ENCODE results near the gene SLC17A4. TPM values are rescaled to one million over a fixed set of nuclear protein-coding genes. Genes with fewer than 3 reads are reported as not detected.

SLC17A4 gene
- total RNA-seq, 1 donor from 2014 or later: not detected

GRCh38 chr6:25764611-25765010, 10.1 kb downstream of the SLC17A4 start:
- DNase-seq: no peak
- H3K27ac Mint-ChIP-seq: no peak overlapping the region
- H3K4me1 Mint-ChIP-seq: no peaks in the 10 kb centered on the region
- H3K9me3 Mint-ChIP-seq: no peaks in the 10 kb centered on the region
- intact Hi-C loops (cut with micrococcal nuclease): no loop called here
- no peak overlapping the region for H3K4me3 Mint-ChIP-seq
- H3K36me3 Mint-ChIP-seq (ENCODE audit: low read depth): no peaks in the 10 kb centered on the region
- H3K27me3 Mint-ChIP-seq: peaks cover 26% of the 10 kb centered on the region

GRCh38 chr6:25768566-25768965, 14.0 kb downstream of the SLC17A4 start:
- no peak overlapping the region for H3K27ac Mint-ChIP-seq
- H3K4me1 Mint-ChIP-seq: no peaks in the 10 kb centered on the region
- no peak for DNase-seq
- H3K27me3 Mint-ChIP-seq: peaks cover 12% of the 10 kb centered on the region
- no peaks in the 10 kb centered on the region for H3K9me3 Mint-ChIP-seq
- no peaks in the 10 kb centered on the region for H3K36me3 Mint-ChIP-seq (ENCODE audit: low read depth)
- no peak overlapping the region for H3K4me3 Mint-ChIP-seq
- intact Hi-C loops (cut with micrococcal nuclease): no loop called here

GRCh38 chr6:25769983-25770382, 15.4 kb downstream of the SLC17A4 start:
- Mint-ChIP-seq H3K27ac (no peak overlapping the region), H3K27me3 (peaks cover 11% of the 10 kb centered on the region), H3K9me3 (no peaks in the 10 kb centered on the region), H3K36me3 (ENCODE audit: low read depth) (no peaks in the 10 kb centered on the region), H3K4me1 (no peaks in the 10 kb centered on the region), H3K4me3 (no peak overlapping the region)
- DNase-seq: no peak
- intact Hi-C loops (cut with micrococcal nuclease): no loop called here

GRCh38 chr6:25774120-25774715, 19.7 kb downstream of the SLC17A4 start:
- H3K36me3 Mint-ChIP-seq (ENCODE audit: low read depth): no peaks in the 10 kb centered on the region
- H3K4me3 Mint-ChIP-seq: no peak overlapping the region
- H3K27ac Mint-ChIP-seq: no peak overlapping the region
- H3K9me3 Mint-ChIP-seq: no peaks in the 10 kb centered on the region
- DNase-seq: peak; percentile 51
- peaks cover 17% of the 10 kb centered on the region for H3K4me1 Mint-ChIP-seq
- intact Hi-C loops (cut with micrococcal nuclease): no loop called here
- peaks cover 6% of the 10 kb centered on the region for H3K27me3 Mint-ChIP-seq

GRCh38 chr6:25777031-25777430, 22.5 kb downstream of the SLC17A4 start:
- Mint-ChIP-seq H3K27ac (no peak overlapping the region), H3K27me3 (peaks cover 3% of the 10 kb centered on the region), H3K36me3 (ENCODE audit: low read depth) (no peaks in the 10 kb centered on the region), H3K4me1 (peaks cover 17% of the 10 kb centered on the region), H3K9me3 (no peaks in the 10 kb centered on the region), H3K4me3 (no peak overlapping the region)
- intact Hi-C loops (cut with micrococcal nuclease): no loop called here
- DNase-seq: peak; percentile 48

- intact Hi-C loops (cut with micrococcal nuclease): no loop called here
- peaks cover 17% of the 10 kb centered on the region for H3K4me1 Mint-ChIP-seq
- H3K27ac Mint-ChIP-seq: peak overlapping the region; percentile 12
These were observed 23.5 kb downstream of the SLC17A4 start for GRCh38 chr6:25777856-25778649.

GRCh38 chr6:25781134-25781533, 26.6 kb downstream of the SLC17A4 start:
- Mint-ChIP-seq H3K9me3 (no peaks in the 10 kb centered on the region), H3K27me3 (no peaks in the 10 kb centered on the region), H3K4me1 (peaks cover 17% of the 10 kb centered on the region), H3K4me3 (no peak overlapping the region), H3K27ac (no peak overlapping the region), H3K36me3 (ENCODE audit: low read depth) (no peaks in the 10 kb centered on the region)
- DNase-seq: no peak
- intact Hi-C loops (cut with micrococcal nuclease): no loop called here

More at GRCh38 chr6:25777856-25778649, 23.5 kb downstream of the SLC17A4 start:
- Mint-ChIP-seq H3K9me3 (no peaks in the 10 kb centered on the region), H3K27me3 (peaks cover 3% of the 10 kb centered on the region), H3K36me3 (ENCODE audit: low read depth) (no peaks in the 10 kb centered on the region), H3K4me3 (no peak overlapping the region)
- no peak for DNase-seq

GRCh38 chr6:25787428-25787827, 32.9 kb downstream of the SLC17A4 start:
- no peaks in the 10 kb centered on the region for H3K36me3 Mint-ChIP-seq (ENCODE audit: low read depth)
- no peaks in the 10 kb centered on the region for H3K9me3 Mint-ChIP-seq
- DNase-seq: no peak
- intact Hi-C loops (cut with micrococcal nuclease): loop anchor here (5.0 kb wide), 1 partner anchor 95 kb away; no protein-coding TSS in a partner anchor
- no peaks in the 10 kb centered on the region for H3K4me1 Mint-ChIP-seq
- H3K27ac Mint-ChIP-seq: no peak overlapping the region
- H3K4me3 Mint-ChIP-seq: no peak overlapping the region
- H3K27me3 Mint-ChIP-seq: no peaks in the 10 kb centered on the region

GRCh38 chr6:25788305-25788922, 33.9 kb downstream of the SLC17A4 start:
- no peaks in the 10 kb centered on the region for H3K27me3 Mint-ChIP-seq
- H3K36me3 Mint-ChIP-seq (ENCODE audit: low read depth): no peaks in the 10 kb centered on the region
- intact Hi-C loops (cut with micrococcal nuclease): loop anchor here (1.0 to 5.0 kb wide), 3 partner anchors 94 to 215 kb away; no protein-coding TSS in a partner anchor
- H3K4me3 Mint-ChIP-seq: no peak overlapping the region
- no peaks in the 10 kb centered on the region for H3K9me3 Mint-ChIP-seq
- no peaks in the 10 kb centered on the region for H3K4me1 Mint-ChIP-seq
- peak; percentile 82 for DNase-seq
- no peak overlapping the region for H3K27ac Mint-ChIP-seq

- H3K9me3 Mint-ChIP-seq: no peaks in the 10 kb centered on the region
These were observed 34.9 kb downstream of the SLC17A4 start for GRCh38 chr6:25789475-25789874.

GRCh38 chr6:25792016-25792415, 37.5 kb downstream of the SLC17A4 start:
- Mint-ChIP-seq H3K27ac (no peak overlapping the region), H3K9me3 (no peaks in the 10 kb centered on the region), H3K4me1 (no peaks in the 10 kb centered on the region), H3K36me3 (ENCODE audit: low read depth) (no peaks in the 10 kb centered on the region), H3K4me3 (no peak overlapping the region), H3K27me3 (peaks cover 6% of the 10 kb centered on the region)
- intact Hi-C loops (cut with micrococcal nuclease): no loop called here
- no peak for DNase-seq

More at GRCh38 chr6:25789475-25789874, 34.9 kb downstream of the SLC17A4 start:
- H3K27me3 Mint-ChIP-seq: no peaks in the 10 kb centered on the region
- DNase-seq: no peak
- H3K4me3 Mint-ChIP-seq: no peak overlapping the region
- no peaks in the 10 kb centered on the region for H3K36me3 Mint-ChIP-seq (ENCODE audit: low read depth)
- no peak overlapping the region for H3K27ac Mint-ChIP-seq
- intact Hi-C loops (cut with micrococcal nuclease): loop anchor here (2.0 to 5.0 kb wide), 2 partner anchors 93 to 153 kb away; no protein-coding TSS in a partner anchor
- H3K4me1 Mint-ChIP-seq: no peaks in the 10 kb centered on the region

GRCh38 chr6:25793970-25794369, 39.4 kb downstream of the SLC17A4 start:
- Mint-ChIP-seq H3K27me3 (peaks cover 12% of the 10 kb centered on the region), H3K27ac (no peak overlapping the region), H3K4me3 (no peak overlapping the region), H3K9me3 (no peaks in the 10 kb centered on the region), H3K36me3 (ENCODE audit: low read depth) (no peaks in the 10 kb centered on the region), H3K4me1 (no peaks in the 10 kb centered on the region)
- DNase-seq: no peak
- intact Hi-C loops (cut with micrococcal nuclease): no loop called here

- no peak overlapping the region for H3K27ac Mint-ChIP-seq
- intact Hi-C loops (cut with micrococcal nuclease): no loop called here
- H3K4me3 Mint-ChIP-seq: no peak overlapping the region
- no peaks in the 10 kb centered on the region for H3K9me3 Mint-ChIP-seq
- H3K4me1 Mint-ChIP-seq: no peaks in the 10 kb centered on the region
- no peak for DNase-seq
- no peaks in the 10 kb centered on the region for H3K36me3 Mint-ChIP-seq (ENCODE audit: low read depth)
- H3K27me3 Mint-ChIP-seq: peaks cover 17% of the 10 kb centered on the region
These were observed 40.2 kb downstream of the SLC17A4 start for GRCh38 chr6:25794784-25795183.

GRCh38 chr6:25801436-25801835, 46.9 kb downstream of the SLC17A4 start:
- peaks cover 35% of the 10 kb centered on the region for H3K27me3 Mint-ChIP-seq
- no peak overlapping the region for H3K27ac Mint-ChIP-seq
- H3K4me3 Mint-ChIP-seq: no peak overlapping the region
- no peaks in the 10 kb centered on the region for H3K9me3 Mint-ChIP-seq
- H3K36me3 Mint-ChIP-seq (ENCODE audit: low read depth): no peaks in the 10 kb centered on the region
- H3K4me1 Mint-ChIP-seq: no peaks in the 10 kb centered on the region
- intact Hi-C loops (cut with micrococcal nuclease): no loop called here
- no peak for DNase-seq

Data from activated CD4-positive, alpha-beta T cell treated with anti-CD3 and anti-CD28 coated beads, Interleukin-2, amount 10 ng/mL, durations not matched to agents 24 days and 14 days (primary cell).